SH-SY5Y (cell line): ENCODE results near the gene CIAO1.

ENCODE experiments used
- GATA2 ChIP-seq: IDR thresholded peaks from 2 replicates; pipeline ENCODE4 v1.6.1; 2011; ENCODE audit warnings: mild to moderate bottlenecking, low read depth, low read length
- GATA3 ChIP-seq: IDR thresholded peaks from 2 replicates; pipeline ENCODE4 v1.6.1; 2011; ENCODE audit warnings: low read depth, mild to moderate bottlenecking, low read length, moderate library complexity

- no peak for TF ChIP-seq GATA2
- TF ChIP-seq GATA3: no peak
Measured at GRCh38 chr2:96248624-96249023, 17.4 kb upstream of the CIAO1 start.
